ENCODE results near the gene CNKSR1. TPM values are rescaled to one million over a fixed set of nuclear protein-coding genes. Genes with fewer than 3 reads are reported as not detected.

The CNKSR1 gene
- total and polyA plus RNA-seq, 8 donors: 11.3 to 48.5 (median 16.5) TPM

- H3K27ac ChIP-seq: no peak overlapping the region
- H3K9me3 ChIP-seq: no peaks in the 10 kb centered on the region
- no peaks in the 10 kb centered on the region for H3K4me1 ChIP-seq
- no peak overlapping the region for H3K4me3 ChIP-seq
- no peak for DNase-seq
- intact Hi-C loops (cut with DNase I): no loop called here
- peaks cover 0 to 20% (median 0%) of the 10 kb centered on the region in 3 donors for H3K36me3 ChIP-seq
- TF ChIP-seq, protein P1, sequence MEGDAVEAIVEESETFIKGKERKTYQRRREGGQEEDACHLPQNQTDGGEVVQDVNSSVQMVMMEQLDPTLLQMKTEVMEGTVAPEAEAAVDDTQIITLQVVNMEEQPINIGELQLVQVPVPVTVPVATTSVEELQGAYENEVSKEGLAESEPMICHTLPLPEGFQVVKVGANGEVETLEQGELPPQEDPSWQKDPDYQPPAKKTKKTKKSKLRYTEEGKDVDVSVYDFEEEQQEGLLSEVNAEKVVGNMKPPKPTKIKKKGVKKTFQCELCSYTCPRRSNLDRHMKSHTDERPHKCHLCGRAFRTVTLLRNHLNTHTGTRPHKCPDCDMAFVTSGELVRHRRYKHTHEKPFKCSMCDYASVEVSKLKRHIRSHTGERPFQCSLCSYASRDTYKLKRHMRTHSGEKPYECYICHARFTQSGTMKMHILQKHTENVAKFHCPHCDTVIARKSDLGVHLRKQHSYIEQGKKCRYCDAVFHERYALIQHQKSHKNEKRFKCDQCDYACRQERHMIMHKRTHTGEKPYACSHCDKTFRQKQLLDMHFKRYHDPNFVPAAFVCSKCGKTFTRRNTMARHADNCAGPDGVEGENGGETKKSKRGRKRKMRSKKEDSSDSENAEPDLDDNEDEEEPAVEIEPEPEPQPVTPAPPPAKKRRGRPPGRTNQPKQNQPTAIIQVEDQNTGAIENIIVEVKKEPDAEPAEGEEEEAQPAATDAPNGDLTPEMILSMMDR (IDR thresholded peaks at IDR 0.05): no peak
- no peak for ATAC-seq
- no peaks in the 10 kb centered on the region for H3K27me3 ChIP-seq
- 94 to 96% methylated on average over 6 of the region's 6 CpGs for WGBS, 2 donors
- no peak for FAIRE-seq
Observed at GRCh38 chr1:26187882-26188281, 10.6 kb downstream of the CNKSR1 start.

GRCh38 chr1:26188477-26188876 is 11.2 kb downstream of the CNKSR1 start:
- TF ChIP-seq, protein P1 (IDR thresholded peaks at IDR 0.05): no peak
- 96% methylated on average over 8 of the region's 8 CpGs for WGBS, 2 donors
- no peaks in the 10 kb centered on the region for H3K9me3 ChIP-seq
- H3K4me3 ChIP-seq: no peak overlapping the region
- intact Hi-C loops (cut with DNase I): no loop called here
- DNase-seq: no peak
- ATAC-seq: no peak
- H3K27me3 ChIP-seq: no peaks in the 10 kb centered on the region
- no peak for FAIRE-seq
- H3K27ac ChIP-seq: no peak overlapping the region
- peaks cover 0 to 14% (median 0%) of the 10 kb centered on the region in 3 donors for H3K36me3 ChIP-seq
- no peaks in the 10 kb centered on the region for H3K4me1 ChIP-seq

DNA sequence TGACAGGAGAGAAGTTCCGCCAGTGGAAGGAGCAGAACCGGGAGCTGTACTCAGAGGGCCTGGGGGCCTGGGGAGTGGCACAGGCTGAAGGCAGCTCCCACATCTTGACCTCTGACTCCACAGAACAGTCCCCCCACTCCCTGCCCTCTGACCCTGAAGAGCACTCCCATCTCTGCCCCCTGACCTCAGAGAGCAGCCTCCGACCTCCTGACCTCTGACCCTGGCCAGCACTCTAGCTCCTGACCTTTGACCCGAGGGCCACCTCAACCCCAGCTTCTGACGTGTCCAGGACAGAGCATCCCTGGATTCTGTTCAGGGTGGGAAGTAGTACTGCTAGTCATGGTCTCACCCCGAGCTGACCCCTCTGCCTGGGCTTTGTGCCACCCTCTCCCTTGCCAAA is 12.0 kb downstream of the CNKSR1 start:
- Histone ChIP-seq H3K27me3 (no peaks in the 10 kb centered on the region), H3K9me3 (no peaks in the 10 kb centered on the region), H3K4me3 (no peak overlapping the region), H3K36me3 (peaks cover 0 to 13% (median 0%) of the 10 kb centered on the region in 3 donors), H3K4me1 (no peaks in the 10 kb centered on the region), H3K27ac (no peak overlapping the region)
- ATAC-seq (peak in 1 of 4 donors; percentile 11), FAIRE-seq (no peak), DNase-seq (no peak)
- 77 to 79% methylated on average over 6 of the region's 6 CpGs for WGBS, 2 donors
- TF ChIP-seq, protein P1 (IDR thresholded peaks at IDR 0.05): no peak
- intact Hi-C loops (cut with DNase I): no loop called here

- no peak for FAIRE-seq
- TF ChIP-seq, protein P1 (IDR thresholded peaks at IDR 0.05): no peak
Observed at GRCh38 chr1:26189751-26190275, 12.5 kb downstream of the CNKSR1 start.

GRCh38 chr1:26190373-26190987 is 13.2 kb downstream of the CNKSR1 start, which contains the start of gene CATSPER4:
TSS of gene CATSPER4 (plus strand) at chr1:26190602. CDS start at chr1:26190628, 26 bp downstream.
- peak in 3 of 4 donors; percentile 25 to 60 (median 54) for ATAC-seq
- H3K4me1 ChIP-seq: no peaks in the 10 kb centered on the region
- H3K4me3 ChIP-seq: no peak within 1 kb of the TSS
- no peaks in the 10 kb centered on the region for H3K9me3 ChIP-seq
- intact Hi-C loops (cut with DNase I): no loop called here
- H3K36me3 ChIP-seq: peaks cover 0 to 8% (median 0%) of the 10 kb centered on the region in 3 donors
- H3K27me3 ChIP-seq: no peaks in the 10 kb centered on the region
- no peak for DNase-seq
- H3K27ac ChIP-seq: no peak within 1 kb of the TSS
- 52 to 54% methylated on average over 16 of the region's 16 CpGs for WGBS, 2 donors
- no peak for FAIRE-seq
- TF ChIP-seq, protein P1 (IDR thresholded peaks at IDR 0.05): no peak

More at GRCh38 chr1:26189751-26190275, 12.5 kb downstream of the CNKSR1 start:
- intact Hi-C loops (cut with DNase I): no loop called here
- no peak overlapping the region for H3K4me3 ChIP-seq
- no peaks in the 10 kb centered on the region for H3K9me3 ChIP-seq
- no peak for DNase-seq
- no peaks in the 10 kb centered on the region for H3K27me3 ChIP-seq
- 68 to 75% methylated on average over 7 of the region's 7 CpGs for WGBS, 2 donors
- ATAC-seq: no peak
- peaks cover 0 to 13% (median 0%) of the 10 kb centered on the region in 3 donors for H3K36me3 ChIP-seq
- H3K4me1 ChIP-seq: no peaks in the 10 kb centered on the region
- H3K27ac ChIP-seq: no peak overlapping the region
